Neutrophil (primary cell): Measurements from ENCODE around the gene XXYLT1.

Experiments used
- H3K27ac ChIP-seq: fragments of 200-600 bp; sonication (generic); 2 replicates; pipeline ENCODE4 v1.5.1; 2016; ENCODE audit warnings: mild to moderate bottlenecking, moderate library complexity
- H3K27me3 ChIP-seq: fragments of 200-600 bp; sonication (generic); 2 replicates; pipeline ENCODE4 v1.6.0; 2016; ENCODE audit warnings: mild to moderate bottlenecking
- H3K36me3 ChIP-seq: fragments of 200-600 bp; sonication (generic); 2 replicates; pipeline ENCODE4 v1.5.1; 2017
- H3K4me1 ChIP-seq, 2 experiments: fragments of 200-600 bp in 1 of 2; sonication (generic) in 1 of 2; 1 replicate in 1 of 2; 2 replicates in 1 of 2; pipeline versions ENCODE4 v1.5.1 to v1.6.1; 2013 to 2016; ENCODE audit warnings: low read depth in 1 of 2, low read length in 1 of 2, mild to moderate bottlenecking in 1 of 2, moderate library complexity in 1 of 2; ENCODE audit not compliant: control insufficient read depth in 1 of 2, insufficient read depth in 1 of 2
- H3K4me3 ChIP-seq, 2 experiments: fragments of 200-600 bp in 1 of 2; sonication (generic) in 1 of 2; 1 replicate in 1 of 2; 2 replicates in 1 of 2; pipeline ENCODE4 v1.5.1; 2013 to 2016; ENCODE audit warnings: low read depth in 1 of 2, low read length in 1 of 2, mild to moderate bottlenecking in 1 of 2, moderate library complexity in 1 of 2
- H3K9me3 ChIP-seq: fragments of 200-600 bp; sonication (generic); 2 replicates; pipeline ENCODE4 v1.5.1; 2016
- TF ChIP-seq, protein P1 (sequence below): fragments of 200-600 bp; sonication (generic); IDR thresholded peaks from 2 replicates; pipeline ENCODE4 v1.5.1; 2016; ENCODE audit warnings: antibody characterized with exemption

XXYLT1 gene

DNA sequence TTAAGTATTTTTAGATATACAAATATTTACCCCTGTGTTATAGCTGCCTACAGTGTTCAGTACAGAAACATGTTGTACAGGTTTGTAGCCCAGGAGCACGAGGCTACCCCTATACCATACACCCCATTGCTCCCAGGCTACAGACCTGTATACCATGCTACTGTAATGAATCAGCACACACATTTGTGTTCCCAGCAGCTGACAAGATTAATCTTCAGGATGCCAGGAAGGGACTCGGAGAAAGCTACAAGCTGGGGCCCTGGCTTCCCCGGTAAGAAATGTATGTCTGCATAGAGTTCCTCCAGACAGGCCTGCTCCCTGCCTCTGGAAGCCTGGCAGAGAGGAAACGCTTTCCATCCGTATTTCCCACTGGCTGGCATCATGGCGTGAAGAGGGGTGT, 136.5 kb downstream of the XXYLT1 start:
- Histone ChIP-seq H3K4me3 (no peak overlapping the region), H3K9me3 (no peaks in the 10 kb centered on the region), H3K4me1 (peaks cover 13 to 16% of the 10 kb centered on the region in 2 experiments), H3K27ac (no peak overlapping the region), H3K36me3 (no peaks in the 10 kb centered on the region), H3K27me3 (no peaks in the 10 kb centered on the region)
- TF ChIP-seq, protein P1, sequence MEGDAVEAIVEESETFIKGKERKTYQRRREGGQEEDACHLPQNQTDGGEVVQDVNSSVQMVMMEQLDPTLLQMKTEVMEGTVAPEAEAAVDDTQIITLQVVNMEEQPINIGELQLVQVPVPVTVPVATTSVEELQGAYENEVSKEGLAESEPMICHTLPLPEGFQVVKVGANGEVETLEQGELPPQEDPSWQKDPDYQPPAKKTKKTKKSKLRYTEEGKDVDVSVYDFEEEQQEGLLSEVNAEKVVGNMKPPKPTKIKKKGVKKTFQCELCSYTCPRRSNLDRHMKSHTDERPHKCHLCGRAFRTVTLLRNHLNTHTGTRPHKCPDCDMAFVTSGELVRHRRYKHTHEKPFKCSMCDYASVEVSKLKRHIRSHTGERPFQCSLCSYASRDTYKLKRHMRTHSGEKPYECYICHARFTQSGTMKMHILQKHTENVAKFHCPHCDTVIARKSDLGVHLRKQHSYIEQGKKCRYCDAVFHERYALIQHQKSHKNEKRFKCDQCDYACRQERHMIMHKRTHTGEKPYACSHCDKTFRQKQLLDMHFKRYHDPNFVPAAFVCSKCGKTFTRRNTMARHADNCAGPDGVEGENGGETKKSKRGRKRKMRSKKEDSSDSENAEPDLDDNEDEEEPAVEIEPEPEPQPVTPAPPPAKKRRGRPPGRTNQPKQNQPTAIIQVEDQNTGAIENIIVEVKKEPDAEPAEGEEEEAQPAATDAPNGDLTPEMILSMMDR = no peak

DNA sequence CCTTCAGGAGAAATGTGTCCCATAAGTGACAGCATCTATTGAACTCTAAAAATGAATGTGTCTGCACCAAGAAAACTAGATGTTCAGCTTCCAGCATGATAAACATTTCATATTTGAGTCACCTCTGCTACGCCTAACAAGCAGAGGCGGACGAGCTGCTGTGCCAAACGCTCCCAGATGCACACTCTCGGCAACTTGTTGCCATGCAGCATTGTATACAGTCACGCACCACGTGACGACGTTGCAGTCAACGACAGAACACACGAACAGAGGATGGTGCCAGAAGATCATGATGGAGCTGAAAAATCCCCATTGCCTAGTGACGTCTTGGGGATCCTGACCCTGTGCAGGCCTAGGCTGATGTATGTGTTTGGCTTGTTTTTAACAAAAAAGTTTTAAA, 137.5 kb downstream of the XXYLT1 start:
- Histone ChIP-seq H3K9me3 (no peaks in the 10 kb centered on the region), H3K4me3 (no peak overlapping the region), H3K27me3 (no peaks in the 10 kb centered on the region), H3K36me3 (no peaks in the 10 kb centered on the region), H3K27ac (no peak overlapping the region), H3K4me1 (peaks cover 13 to 16% of the 10 kb centered on the region in 2 experiments)
- TF ChIP-seq, protein P1 = no peak

GRCh38 chr3:195133013-195133412, 137.9 kb downstream of the XXYLT1 start:
- TF ChIP-seq, protein P1 = no peak
- H3K4me3 ChIP-seq = no peak overlapping the region
- no peaks in the 10 kb centered on the region for H3K9me3 ChIP-seq
- peaks cover 13 to 16% of the 10 kb centered on the region in 2 experiments for H3K4me1 ChIP-seq
- no peaks in the 10 kb centered on the region for H3K36me3 ChIP-seq
- H3K27ac ChIP-seq = no peak overlapping the region
- no peaks in the 10 kb centered on the region for H3K27me3 ChIP-seq

DNA sequence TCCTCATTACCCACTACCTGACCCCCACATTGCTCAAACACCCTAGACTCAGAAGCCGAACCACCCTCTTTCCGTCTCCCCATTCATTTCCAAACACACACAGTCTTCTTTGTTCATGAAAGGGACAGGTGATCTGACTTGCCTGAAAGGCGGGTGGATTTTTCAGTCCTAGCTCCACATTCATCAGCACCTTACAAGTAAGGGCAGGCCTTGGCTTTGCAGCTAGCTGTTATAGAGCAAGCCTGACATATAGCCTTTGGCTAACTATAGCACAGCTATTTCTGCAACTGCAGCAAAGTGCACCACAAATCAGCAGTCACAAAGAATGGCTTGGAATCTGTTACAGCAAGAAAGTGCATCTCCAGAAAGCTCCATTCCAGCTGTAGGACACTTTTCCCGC, 139.8 kb downstream of the XXYLT1 start:
- peaks cover 7 to 8% of the 10 kb centered on the region in 2 experiments for H3K4me1 ChIP-seq
- no peak overlapping the region for H3K27ac ChIP-seq
- no peaks in the 10 kb centered on the region for H3K36me3 ChIP-seq
- H3K4me3 ChIP-seq = no peak overlapping the region
- TF ChIP-seq, protein P1 = no peak
- H3K27me3 ChIP-seq = no peaks in the 10 kb centered on the region
- no peaks in the 10 kb centered on the region for H3K9me3 ChIP-seq

GRCh38 chr3:195129644-195130492, 141.1 kb downstream of the XXYLT1 start:
- Histone ChIP-seq H3K27ac (no peak overlapping the region), H3K4me1 (no peaks in the 10 kb centered on the region), H3K9me3 (no peaks in the 10 kb centered on the region), H3K36me3 (no peaks in the 10 kb centered on the region), H3K27me3 (no peaks in the 10 kb centered on the region), H3K4me3 (no peak overlapping the region)
- TF ChIP-seq, protein P1 = no peak
